HPDE6-E6E7 (cell line): ENCODE results near the gene MYO9B.
A peak's percentile ranks its signal among the peaks of the same experiment; 100 is the strongest.
"Not testable (repeated sequence)": the region's sequence is repeated elsewhere in the genome, so short reads cannot be mapped to it uniquely, and the experiment has no call there.

Experiments used
- DNase-seq: peaks from one replicate; pipeline ENCODE4 v3.0.0; 2011; ENCODE audit warnings: missing footprints; ENCODE audit errors: extremely low spot score

MYO9B gene

GRCh38 chr19:17180997-17181702 lies 105.6 kb downstream of the MYO9B start:
- DNase-seq, result no peak

DNA sequence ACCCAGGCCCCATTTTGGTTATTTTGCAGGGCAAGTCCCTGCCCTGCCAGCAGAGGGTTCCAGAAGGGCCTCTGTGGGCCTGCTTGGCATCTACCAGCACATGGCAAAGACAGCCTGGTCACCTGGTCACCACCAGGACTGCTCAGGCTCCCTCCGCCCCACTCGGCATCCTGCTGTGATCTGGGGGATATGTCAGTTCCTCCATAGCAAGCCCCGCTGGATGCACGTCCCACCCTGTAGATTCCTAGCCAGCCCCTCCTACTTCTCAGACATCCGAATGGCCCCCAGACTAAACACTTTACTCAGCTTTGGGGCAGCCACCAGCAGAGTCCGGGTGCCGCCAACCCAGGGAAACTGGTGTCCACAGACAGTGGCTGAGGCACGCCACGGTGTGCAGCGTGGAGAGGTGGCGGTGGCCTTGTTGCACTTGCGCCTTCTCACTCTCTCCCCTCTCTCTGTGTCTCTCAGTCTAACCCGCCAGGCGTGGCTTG lies 107.7 kb downstream of the MYO9B start:
- no peak for DNase-seq

GRCh38 chr19:17183858-17184321 lies 108.3 kb downstream of the MYO9B start:
- no peak for DNase-seq

DNA sequence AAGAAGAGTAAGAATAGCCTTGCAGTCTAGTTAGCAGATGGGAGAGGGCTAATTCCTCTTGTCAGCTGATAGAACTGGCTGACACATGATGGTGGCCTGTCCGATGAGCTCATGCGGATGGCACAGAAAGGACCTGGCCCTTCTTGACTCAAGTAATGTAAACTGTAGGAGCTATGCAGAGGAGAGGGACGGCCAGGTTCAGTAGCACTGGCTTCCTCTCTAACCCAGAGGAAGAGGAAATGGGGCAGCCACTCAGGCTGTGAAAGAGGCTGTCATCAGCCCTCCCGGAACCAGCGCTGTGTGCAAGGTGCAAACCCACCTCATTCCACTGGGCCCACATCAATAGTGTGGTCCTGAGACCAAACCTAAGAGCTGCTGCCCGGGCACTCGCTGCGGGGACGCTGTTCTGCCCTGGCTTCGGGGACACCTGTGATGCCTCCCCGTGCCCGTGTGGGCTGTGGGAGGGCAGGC lies 108.8 kb downstream of the MYO9B start:
- no peak for DNase-seq

GRCh38 chr19:17185590-17185989 lies 110.0 kb downstream of the MYO9B start:
- no peak for DNase-seq

DNA sequence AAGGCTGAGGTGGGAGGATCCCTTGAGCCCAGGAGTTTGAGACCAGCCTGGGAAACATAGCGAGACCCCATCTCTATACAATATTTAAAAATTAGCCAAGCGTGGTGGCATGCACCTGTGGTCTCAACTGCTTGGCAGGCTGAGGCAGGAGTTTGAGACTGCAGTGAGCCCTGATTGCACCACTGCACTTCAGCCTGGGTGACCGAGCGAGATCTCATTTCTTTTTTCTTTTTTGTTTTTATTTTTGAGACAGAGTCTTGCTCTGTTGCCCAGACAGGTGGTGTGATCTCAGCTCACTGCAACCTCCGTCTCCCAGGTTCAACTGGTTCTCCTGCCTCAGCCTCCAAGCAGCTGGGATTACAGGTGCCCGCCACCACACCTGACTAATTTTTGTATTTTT lies 116.2 kb downstream of the MYO9B start:
- not testable (repeated sequence) for DNase-seq

GRCh38 chr19:17192751-17193150 lies 117.2 kb downstream of the MYO9B start:
- DNase-seq, result no peak

- no peak for DNase-seq
Measured at GRCh38 chr19:17194608-17195007, 119.0 kb downstream of the MYO9B start.

DNA sequence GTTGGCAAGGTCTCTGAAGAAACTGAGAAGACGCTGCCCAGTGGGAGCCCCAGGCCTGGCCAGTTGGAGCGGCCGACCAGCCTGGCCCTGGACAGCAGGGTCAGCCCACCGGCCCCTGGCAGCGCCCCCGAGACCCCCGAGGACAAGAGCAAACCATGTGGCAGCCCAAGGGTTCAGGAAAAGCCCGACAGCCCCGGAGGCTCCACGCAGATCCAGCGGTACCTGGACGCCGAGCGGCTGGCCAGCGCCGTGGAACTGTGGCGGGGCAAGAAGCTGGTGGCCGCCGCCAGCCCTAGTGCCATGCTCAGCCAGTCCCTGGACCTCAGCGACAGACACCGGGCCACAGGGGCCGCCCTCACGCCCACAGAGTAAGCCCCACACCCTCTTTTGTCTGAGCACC lies 119.5 kb downstream of the MYO9B start:
- no peak for DNase-seq

- no peak for DNase-seq
Measured at GRCh38 chr19:17196610-17197009, 121.0 kb downstream of the MYO9B start.

DNA sequence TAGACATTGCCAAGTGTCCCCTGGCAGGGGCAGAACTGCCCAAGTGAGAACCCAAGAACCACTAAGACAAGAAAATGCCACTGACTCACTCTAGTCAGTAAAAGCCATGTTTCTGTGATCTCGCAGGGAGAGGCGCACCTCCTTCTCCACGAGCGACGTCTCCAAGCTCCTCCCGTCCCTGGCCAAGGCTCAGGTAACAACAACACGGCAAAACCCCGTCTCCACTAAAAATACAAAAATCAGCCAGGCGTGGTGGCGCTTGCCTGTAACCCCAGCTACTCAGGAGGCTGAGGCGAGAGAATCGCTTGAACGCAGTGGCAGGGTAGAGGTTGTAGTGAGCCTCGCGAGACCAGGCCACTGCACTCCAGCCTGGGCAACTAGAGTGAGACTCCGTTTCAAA lies 122.1 kb downstream of the MYO9B start:
- no peak for DNase-seq

- DNase-seq, result no peak
Measured at GRCh38 chr19:17200408-17201079, 125.0 kb downstream of the MYO9B start.

DNA sequence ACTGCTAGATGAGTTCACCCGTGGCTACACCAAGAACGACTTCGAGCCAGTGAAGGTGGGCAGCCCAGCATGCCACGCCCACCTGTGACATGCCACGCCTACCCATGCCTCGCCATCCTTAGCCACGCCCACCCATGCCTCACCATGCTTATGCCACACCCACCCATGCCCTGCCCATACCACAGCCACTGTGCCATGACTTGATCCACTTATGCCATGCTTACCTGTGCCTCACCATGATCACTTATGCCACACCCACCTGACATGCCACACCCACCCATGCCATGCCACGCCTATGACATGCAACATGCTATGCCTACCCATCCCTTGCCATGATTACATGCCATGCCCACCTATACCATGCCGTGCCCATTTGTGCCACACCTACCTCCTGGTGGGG lies 126.7 kb downstream of the MYO9B start:
- DNase-seq, result no peak

DNA sequence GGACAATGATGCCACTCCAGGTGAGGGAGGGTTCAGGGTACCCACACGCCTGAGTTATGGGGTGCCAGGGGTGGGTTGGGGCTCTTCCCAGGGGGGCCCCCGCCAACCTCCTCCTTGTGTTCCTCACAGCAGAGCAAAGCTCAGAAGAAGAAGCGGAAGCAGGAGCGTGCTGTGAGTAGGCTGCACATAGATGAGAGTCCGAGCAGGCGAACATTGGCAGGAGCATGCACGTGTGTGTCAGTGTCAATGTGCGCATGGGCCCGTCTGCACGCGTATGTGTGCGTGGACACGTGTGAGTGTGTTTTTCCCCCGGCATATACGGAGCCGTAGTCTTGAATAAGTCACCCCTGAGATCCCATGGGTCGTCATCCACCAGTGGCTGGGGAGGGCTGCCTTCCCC lies 127.1 kb downstream of the MYO9B start:
- DNase-seq, result no peak

DNA sequence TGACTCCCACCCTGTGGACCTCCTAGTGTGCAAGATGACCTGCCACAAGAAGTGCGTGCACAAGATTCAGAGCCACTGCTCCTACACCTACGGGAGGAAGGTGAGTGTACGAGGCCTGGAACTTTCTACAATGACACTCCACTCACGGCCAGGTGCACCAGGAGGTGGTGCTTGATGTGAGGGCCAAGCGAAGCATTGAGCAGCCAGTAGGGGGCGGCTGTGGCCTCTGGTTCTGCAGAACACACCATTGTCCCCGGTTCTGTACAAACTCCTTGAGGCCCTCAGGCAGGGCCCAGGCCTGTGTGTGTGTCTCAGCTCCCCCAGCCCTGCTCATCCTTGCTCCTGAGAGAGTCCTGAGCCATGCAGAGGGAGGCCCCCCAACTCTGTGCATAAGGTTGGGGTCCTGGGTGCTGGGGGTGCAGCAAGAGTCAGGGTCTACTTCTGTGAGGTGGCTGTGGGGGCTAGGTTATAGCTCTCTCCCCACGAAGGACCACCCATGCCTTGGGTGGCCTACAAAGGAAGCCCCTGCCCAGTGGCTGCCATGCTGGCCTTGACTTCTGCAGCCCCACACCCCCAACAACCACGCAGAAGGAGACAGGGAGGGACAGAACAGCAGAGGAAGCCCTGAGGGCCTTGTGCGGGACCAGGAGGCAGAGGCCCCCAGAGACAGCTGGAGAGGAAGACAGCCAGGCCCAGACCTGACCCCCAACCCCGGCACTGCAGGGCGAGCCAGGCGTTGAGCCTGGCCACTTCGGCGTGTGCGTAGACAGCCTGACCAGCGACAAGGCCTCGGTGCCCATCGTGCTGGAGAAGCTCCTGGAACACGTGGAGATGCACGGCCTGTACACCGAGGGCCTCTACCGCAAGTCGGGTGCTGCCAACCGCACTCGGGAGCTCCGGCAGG lies 129.9 kb downstream of the MYO9B start:
- DNase-seq, result peak; percentile 42

GRCh38 chr19:17206736-17207581 lies 131.4 kb downstream of the MYO9B start:
- DNase-seq, result no peak

DNA sequence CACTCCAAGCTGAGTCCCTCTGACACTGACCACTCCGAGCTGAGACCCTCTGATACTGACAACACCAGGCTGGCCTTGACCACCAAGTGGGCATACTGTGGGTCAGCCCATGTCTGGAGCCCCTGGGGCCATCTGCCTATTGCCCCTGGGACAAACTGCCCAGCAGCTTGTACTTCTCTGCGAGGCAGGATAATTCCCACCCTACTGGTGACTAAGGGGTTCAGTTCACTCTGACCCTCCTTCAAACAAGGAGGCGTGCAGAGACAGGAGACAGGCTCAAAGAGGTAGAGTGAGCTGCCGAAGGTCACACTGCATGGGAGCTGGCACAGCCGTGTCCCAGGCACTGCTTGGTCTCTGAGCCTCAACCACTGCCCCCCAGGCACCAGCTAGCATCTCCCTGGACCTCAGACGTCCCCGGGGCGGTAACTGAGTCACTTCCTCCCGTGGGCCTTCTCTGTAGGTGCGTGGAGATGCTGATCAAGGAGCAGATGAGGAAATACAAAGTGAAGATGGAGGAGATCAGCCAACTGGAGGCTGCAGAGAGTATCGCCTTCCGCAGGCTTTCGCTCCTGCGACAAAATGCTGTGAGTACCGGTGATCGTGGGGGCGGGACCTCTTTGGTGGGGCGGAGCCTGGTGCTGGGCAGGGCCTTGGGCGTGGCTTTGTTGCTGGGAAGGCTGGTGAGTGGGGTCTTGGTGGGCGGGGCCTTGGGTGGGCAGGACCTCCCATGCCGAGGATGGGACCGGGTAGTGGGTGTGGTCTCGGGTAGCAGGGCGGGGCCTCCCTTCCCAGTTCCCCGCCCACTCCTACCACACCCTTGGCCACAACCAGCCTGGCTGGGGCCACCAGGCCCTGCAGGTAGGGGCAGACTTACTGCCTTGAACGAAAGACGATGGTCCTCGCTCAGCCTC lies 133.8 kb downstream of the MYO9B start:
- no peak for DNase-seq

- DNase-seq, result no peak
Measured at GRCh38 chr19:17210296-17210695, 134.7 kb downstream of the MYO9B start.

GRCh38 chr19:17211547-17212446 lies 136.2 kb downstream of the MYO9B start:
- DNase-seq, result no peak
